ENCODE results near the gene SRGAP1. TPM values are rescaled to one million over a fixed set of nuclear protein-coding genes. Genes with fewer than 3 reads are reported as not detected.
"Not testable (repeated sequence)": the region's sequence is repeated elsewhere in the genome, so short reads cannot be mapped to it uniquely, and the experiment has no call there.

SRGAP1 gene
- total RNA-seq, 1 donor: 26.1 TPM

GRCh38 chr12:64116969-64117368, 272.5 kb downstream of the SRGAP1 start:
- H3K36me3 ChIP-seq (ENCODE audit: insufficient read depth, low read length): peaks cover 24% of the 10 kb centered on the region
- no peak for TF ChIP-seq CTCF (IDR thresholded peaks at IDR 0.05; ENCODE audit: extremely low read depth, low read depth, low read length)
- H4K20me1 ChIP-seq (ENCODE audit: insufficient read depth, low read length): no peaks in the 10 kb centered on the region
- H3K27ac ChIP-seq (ENCODE audit: low read depth, low read length): no peak overlapping the region
- H3K4me2 ChIP-seq (ENCODE audit: insufficient read depth, low read length): no peak overlapping the region
- H3K79me2 ChIP-seq (ENCODE audit: insufficient read depth, low read length): no peaks in the 10 kb centered on the region
- H3K4me3 ChIP-seq (ENCODE audit: insufficient read depth, low read length): no peak overlapping the region
- DNase-seq (ENCODE audit: insufficient read length, low spot score, missing footprints): no peak
- no peaks in the 10 kb centered on the region for H3K4me1 ChIP-seq (ENCODE audit: insufficient read depth, low read length)
- H2AFZ ChIP-seq (ENCODE audit: low read length): no peak overlapping the region
- H3K27me3 ChIP-seq (ENCODE audit: insufficient read depth, low read length): no peaks in the 10 kb centered on the region
- no peaks in the 10 kb centered on the region for H3K9me3 ChIP-seq (ENCODE audit: low read depth, low read length)

GRCh38 chr12:64120568-64120967, 276.1 kb downstream of the SRGAP1 start:
- TF ChIP-seq CTCF (IDR thresholded peaks at IDR 0.05; ENCODE audit: extremely low read depth, low read depth, low read length): no peak
- DNase-seq (ENCODE audit: insufficient read length, low spot score, missing footprints): no peak
- H3K36me3 ChIP-seq (ENCODE audit: insufficient read depth, low read length): peaks cover 9% of the 10 kb centered on the region
- no peaks in the 10 kb centered on the region for H3K4me1 ChIP-seq (ENCODE audit: insufficient read depth, low read length)
- no peak overlapping the region for H3K4me2 ChIP-seq (ENCODE audit: insufficient read depth, low read length)
- no peaks in the 10 kb centered on the region for H3K9me3 ChIP-seq (ENCODE audit: low read depth, low read length)
- H2AFZ ChIP-seq (ENCODE audit: low read length): no peak overlapping the region
- no peak overlapping the region for H3K27ac ChIP-seq (ENCODE audit: low read depth, low read length)
- no peak overlapping the region for H3K4me3 ChIP-seq (ENCODE audit: insufficient read depth, low read length)
- H3K79me2 ChIP-seq (ENCODE audit: insufficient read depth, low read length): no peaks in the 10 kb centered on the region
- no peaks in the 10 kb centered on the region for H3K27me3 ChIP-seq (ENCODE audit: insufficient read depth, low read length)
- no peaks in the 10 kb centered on the region for H4K20me1 ChIP-seq (ENCODE audit: insufficient read depth, low read length)

GRCh38 chr12:64121086-64121485, 276.6 kb downstream of the SRGAP1 start:
- H3K36me3 ChIP-seq (ENCODE audit: insufficient read depth, low read length); DNase-seq (ENCODE audit: insufficient read length, low spot score, missing footprints): not testable (repeated sequence)

GRCh38 chr12:64122154-64122553, 277.7 kb downstream of the SRGAP1 start:
- Histone ChIP-seq H3K27me3 (ENCODE audit: insufficient read depth, low read length) (no peaks in the 10 kb centered on the region), H3K9me3 (ENCODE audit: low read depth, low read length) (no peaks in the 10 kb centered on the region), H3K79me2 (ENCODE audit: insufficient read depth, low read length) (no peaks in the 10 kb centered on the region), H2AFZ (ENCODE audit: low read length) (no peak overlapping the region), H3K4me3 (ENCODE audit: insufficient read depth, low read length) (no peak overlapping the region), H3K4me1 (ENCODE audit: insufficient read depth, low read length) (no peaks in the 10 kb centered on the region), H3K4me2 (ENCODE audit: insufficient read depth, low read length) (no peak overlapping the region), H3K36me3 (ENCODE audit: insufficient read depth, low read length) (peaks cover 9% of the 10 kb centered on the region), H4K20me1 (ENCODE audit: insufficient read depth, low read length) (no peaks in the 10 kb centered on the region), H3K27ac (ENCODE audit: low read depth, low read length) (no peak overlapping the region)
- no peak for TF ChIP-seq CTCF (IDR thresholded peaks at IDR 0.05; ENCODE audit: extremely low read depth, low read depth, low read length)
- no peak for DNase-seq (ENCODE audit: insufficient read length, low spot score, missing footprints)

More at GRCh38 chr12:64121086-64121485, 276.6 kb downstream of the SRGAP1 start:
- not testable (repeated sequence) for H4K20me1 ChIP-seq (ENCODE audit: insufficient read depth, low read length); H3K4me2 ChIP-seq (ENCODE audit: insufficient read depth, low read length); H3K4me1 ChIP-seq (ENCODE audit: insufficient read depth, low read length); H3K79me2 ChIP-seq (ENCODE audit: insufficient read depth, low read length); H3K4me3 ChIP-seq (ENCODE audit: insufficient read depth, low read length); H3K27me3 ChIP-seq (ENCODE audit: insufficient read depth, low read length); H3K9me3 ChIP-seq (ENCODE audit: low read depth, low read length); H3K27ac ChIP-seq (ENCODE audit: low read depth, low read length); H2AFZ ChIP-seq (ENCODE audit: low read length)
